Astrocyte (in vitro differentiated cells and primary cell): ENCODE data around the gene EEF2K.

Experiments
- CTCF ChIP-seq: IDR thresholded peaks from 2 replicates; pipeline ENCODE4 v1.5.1; 2011; ENCODE audit warnings: low read depth, mild to moderate bottlenecking, inconsistent platforms, low read length, moderate library complexity; ENCODE audit not compliant: insufficient read depth
- EZH2 ChIP-seq: IDR thresholded peaks from 2 replicates; pipeline ENCODE4 v1.6.1; 2012; ENCODE audit warnings: mild to moderate bottlenecking, low read length, inconsistent platforms; ENCODE audit not compliant: insufficient read depth

GRCh38 chr16:22316411-22316811 lies 110.3 kb downstream of the EEF2K start:
- no peak for TF ChIP-seq CTCF
- TF ChIP-seq EZH2 = no peak
